HG03442 (cell line): ENCODE data around the gene GPX6.
"Not testable (repeated sequence)": the region's sequence is repeated elsewhere in the genome, so short reads cannot be mapped to it uniquely, and the experiment has no call there.

Source experiments
- ATAC-seq: cut with Tn5 transposase; IDR thresholded peaks from one replicate; pipeline ENCODE4 v1.9.1; 2021; ENCODE audit warnings: mild to moderate bottlenecking, moderate library complexity; ENCODE audit not compliant: unreplicated experiment

Gene GPX6

DNA sequence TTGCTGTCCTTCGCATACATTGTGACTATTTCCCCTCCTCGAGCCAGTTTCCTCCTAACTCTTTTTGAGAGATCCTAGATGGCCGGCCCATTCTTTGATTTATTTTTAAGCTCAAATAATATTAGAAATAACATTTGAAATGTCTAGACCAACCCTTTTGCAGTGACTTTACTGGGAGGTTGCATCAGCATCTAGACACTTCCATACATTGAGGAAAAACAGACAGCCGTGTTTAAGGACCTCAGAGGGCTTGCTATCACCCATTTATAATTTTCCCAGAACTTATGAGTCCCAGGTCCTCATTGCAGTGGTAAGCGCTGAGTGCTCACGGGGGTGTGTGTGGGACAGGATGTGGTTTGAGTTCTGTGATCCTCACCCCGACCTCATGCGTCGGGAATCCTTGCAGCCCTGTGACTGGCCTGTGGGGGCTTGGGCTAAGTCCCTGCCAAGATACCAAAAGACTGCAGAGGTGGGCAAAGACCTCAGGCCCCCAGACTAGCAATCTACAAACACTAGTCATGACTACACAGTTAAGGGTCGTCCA is 10.0 kb upstream of the GPX6 start, which contains the start of gene GPX5:
Gene GPX5, plus strand, starts transcription at position 386 of the 544 bp plus-strand sequence. Its CDS starts 133 bp downstream, at position 519.
- no peak for ATAC-seq

DNA sequence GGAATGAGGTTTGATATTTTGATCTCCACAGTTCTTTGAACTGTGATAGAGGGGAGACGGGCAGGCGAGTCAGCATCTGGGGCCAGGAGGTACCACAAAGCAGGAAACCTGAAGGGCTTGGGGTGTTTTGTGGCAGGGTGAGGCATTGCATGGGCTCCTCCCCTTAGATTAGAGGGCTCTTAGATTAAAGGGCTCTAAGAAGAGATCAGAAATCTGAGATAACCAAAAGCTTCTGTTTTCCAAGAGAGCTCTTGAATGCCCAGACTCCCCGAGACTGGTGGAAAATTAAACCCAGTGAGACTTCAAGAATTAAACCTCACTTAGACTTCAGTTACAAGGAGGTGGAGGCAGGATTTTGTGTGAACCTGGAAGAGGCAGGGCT is 7.6 kb upstream of the GPX6 start:
- ATAC-seq, result no peak

DNA sequence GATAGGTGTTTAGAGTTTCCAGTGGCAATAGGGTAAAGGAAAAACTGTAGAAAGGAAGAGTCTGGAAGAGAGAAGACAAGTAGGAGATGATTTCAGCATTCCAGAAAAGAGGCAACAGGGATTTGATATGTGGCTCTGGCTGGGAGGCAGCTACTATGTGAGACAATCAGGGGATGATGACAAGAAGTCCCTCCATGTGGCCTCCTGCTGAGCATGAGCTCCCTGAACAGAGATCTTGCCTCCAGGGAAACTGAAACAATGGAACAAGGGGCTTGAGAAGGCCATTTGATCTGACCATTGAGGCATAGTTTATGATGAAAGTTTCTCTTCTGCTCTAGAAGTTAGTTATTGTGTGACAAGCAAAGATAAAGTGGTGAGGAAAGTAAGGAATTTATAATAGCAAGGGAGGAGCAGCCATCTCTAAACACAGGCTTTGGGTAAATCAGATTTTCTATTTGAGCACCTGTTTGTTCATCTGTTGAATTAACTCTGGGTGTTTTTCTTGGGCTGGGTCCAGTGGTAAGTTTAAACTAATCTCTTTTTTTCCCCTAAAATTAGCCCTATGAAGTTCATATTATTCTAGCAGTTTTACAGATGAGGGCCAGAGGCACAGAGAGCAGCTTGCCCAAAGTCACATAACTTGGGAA is 7.1 kb upstream of the GPX6 start:
- ATAC-seq, result no peak

DNA sequence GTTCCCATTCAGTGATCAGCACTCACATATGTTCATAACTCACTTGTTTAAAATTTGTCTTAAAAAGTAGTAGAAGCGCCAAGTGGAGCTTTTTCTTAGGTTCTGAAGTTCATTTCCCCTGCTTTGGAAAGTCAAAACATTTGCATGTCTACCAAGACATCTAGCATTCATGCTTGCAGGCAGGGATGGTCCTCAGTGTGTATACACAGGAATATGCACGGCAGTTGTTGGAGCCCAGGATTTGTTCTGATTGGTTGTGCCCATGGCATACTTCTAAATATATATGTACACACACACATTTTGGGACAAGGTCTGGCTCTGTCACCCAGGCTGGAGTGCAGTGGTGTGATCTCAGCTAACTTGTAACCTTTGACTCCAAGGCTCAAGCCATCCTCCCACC is 2.4 kb upstream of the GPX6 start:
- no peak for ATAC-seq

GRCh38 chr6:28512387-28512786 is 3.2 kb downstream of the GPX6 start:
- ATAC-seq, result not testable (repeated sequence)

GRCh38 chr6:28511628-28512300 is 3.8 kb downstream of the GPX6 start:
- ATAC-seq, result no peak

DNA sequence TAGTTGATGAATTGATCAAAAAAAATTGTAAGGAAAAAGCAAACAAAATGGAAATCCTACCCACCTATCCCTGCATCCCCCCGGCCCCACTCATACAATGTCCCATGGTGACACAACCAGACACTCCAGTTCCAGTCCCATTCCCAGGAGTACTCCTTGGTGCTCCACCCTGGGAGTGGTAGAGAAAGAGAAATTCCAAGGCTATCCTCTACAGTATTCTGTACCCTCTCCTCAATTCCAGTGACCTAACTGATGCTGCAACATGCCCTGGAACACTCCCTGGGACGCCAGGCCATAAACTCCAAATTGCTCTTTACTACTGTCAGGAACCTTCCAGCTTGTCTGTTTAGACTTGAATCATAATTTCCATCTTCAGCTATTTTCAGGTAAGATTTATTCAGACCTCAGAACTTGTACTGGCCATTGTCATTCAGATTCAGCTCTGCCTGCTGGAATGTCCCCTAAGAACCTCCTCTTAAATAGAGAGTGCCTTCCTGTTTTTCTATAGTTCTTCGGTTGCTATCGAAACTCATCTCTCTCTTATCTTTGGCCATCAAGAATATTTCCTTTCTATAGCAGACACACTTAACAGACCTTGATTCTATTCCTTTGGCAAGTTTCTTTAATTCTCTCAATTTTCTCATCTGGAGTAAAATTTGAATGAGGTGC is 8.7 kb downstream of the GPX6 start:
- ATAC-seq, result no peak

- ATAC-seq, result no peak
These were observed 9.9 kb downstream of the GPX6 start for GRCh38 chr6:28505733-28506132.

DNA sequence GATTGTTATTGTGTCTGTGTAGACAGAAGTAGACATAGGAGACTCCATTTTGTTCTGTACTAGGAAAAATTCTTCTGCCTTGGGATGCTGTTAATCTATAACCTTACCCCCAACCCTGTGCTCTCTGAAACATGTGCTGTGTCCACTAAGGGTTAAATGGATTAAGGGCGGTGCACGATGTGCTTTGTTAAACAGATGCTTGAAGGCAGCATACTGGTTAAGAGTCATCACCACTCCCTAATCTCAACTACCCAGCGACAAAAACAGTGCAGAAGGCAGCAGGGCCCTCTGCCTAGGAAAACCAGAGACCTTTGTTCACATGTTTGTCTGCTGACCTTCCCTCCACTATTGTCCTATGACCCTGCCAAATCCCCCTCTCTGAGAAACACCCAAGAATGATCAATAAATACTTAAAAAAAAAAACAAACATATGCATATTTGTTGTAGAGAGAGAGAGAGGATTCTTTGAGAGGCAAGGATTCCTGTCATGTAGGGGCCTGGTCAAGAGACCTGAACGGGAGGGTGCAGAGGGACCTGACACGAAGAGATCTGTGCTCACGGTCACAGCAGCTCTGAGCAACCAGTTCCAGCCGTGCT is 12.8 kb downstream of the GPX6 start:
- ATAC-seq, result not testable (repeated sequence)

GRCh38 chr6:28502136-28502535 is 13.5 kb downstream of the GPX6 start:
- not testable (repeated sequence) for ATAC-seq

DNA sequence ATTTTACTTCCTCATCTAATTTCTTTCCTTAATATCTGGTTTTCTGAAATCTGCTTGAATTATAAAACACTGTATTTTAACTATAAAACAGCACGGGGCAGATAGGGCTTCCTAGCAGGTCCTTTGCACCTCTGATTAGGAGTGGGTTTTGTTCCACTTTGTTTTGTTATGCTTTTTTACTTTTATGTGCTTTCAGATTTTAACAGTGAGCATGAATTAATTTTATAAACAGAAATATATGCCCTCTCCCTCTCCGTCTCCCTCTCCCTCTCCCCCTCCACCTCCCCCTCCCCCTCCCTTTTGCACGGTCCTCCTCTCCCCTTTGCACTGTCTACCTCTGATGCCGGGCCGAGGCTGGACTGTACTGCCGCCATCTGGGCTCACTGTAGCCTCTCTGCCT is 14.3 kb downstream of the GPX6 start:
- ATAC-seq, result no peak

- ATAC-seq, result no peak
These were observed 17.7 kb downstream of the GPX6 start for GRCh38 chr6:28497893-28498292.

- no peak for ATAC-seq
These were observed 18.3 kb downstream of the GPX6 start for GRCh38 chr6:28497306-28497705.

GRCh38 chr6:28496099-28496779 is 19.4 kb downstream of the GPX6 start:
- no peak for ATAC-seq

DNA sequence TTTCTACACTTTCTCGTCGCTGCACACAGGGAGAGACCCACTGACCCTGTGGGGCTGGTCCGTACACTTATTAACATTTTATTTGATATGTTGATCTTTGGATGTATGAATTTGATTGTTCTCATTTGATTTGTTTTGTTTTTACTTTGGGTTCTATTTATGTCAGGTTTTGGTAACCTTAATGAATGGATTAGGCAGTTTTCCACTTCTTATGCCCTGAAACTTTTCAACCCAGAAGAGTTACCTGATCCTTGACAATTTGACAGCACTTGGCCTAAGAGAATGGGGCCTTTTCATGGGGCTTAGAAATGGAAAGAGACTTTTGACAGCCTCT is 23.6 kb downstream of the GPX6 start:
- ATAC-seq, result no peak

DNA sequence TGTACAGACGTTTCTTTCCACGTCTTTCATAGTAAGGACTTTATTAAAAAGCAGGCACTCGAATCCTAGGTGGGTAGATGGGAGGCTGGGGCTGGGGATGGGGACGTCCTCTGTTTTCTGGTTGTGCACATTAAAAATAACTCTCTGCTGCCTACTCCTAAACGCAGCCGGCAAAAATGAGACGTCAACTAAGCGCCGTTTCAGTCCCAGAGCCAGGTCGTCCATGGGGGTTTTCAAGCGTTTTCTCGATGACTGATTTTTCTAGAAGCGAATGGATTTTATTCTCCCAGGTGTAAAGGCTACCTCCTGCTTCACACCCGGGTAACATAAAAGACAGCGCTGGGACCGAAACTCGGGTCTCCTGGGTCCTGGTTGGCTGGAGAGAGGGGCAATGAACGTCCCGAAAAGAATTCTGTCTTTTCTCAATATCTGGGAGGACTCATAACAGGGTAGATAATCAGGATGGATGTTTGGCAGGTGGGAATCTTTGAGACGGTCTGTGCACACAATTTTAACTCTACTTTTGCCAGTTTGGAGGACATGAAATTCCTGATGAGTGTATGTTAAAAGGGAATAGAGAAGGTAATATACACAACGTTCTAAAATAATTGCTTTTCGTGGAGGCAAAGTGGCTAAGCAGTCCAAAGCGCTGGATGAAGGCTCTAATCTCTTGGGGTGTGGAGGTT is 25.2 kb downstream of the GPX6 start:
- ATAC-seq, result no peak

- no peak for ATAC-seq
These were observed 26.0 kb downstream of the GPX6 start for GRCh38 chr6:28489366-28490204.

DNA sequence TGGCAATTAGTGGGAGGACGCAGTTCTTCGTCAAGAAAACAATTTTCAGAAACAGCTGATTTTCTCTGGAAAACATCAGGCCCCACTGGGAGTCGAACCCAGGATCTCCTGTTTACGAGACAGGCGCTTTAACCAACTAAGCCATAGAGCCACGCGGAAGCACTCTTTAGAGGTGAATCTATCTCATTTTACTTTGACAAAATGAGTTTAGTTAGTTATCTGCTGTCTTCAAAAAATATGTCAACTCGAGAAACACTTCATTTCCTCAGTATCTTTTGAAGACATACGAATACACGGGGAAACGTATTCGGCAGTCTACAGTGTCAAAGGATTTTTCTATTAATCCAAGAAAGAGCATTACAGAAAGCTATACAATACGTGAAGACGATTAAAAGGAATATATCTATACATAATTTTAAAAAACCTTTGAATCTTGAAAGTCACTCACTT is 26.7 kb downstream of the GPX6 start:
- ATAC-seq, result no peak

DNA sequence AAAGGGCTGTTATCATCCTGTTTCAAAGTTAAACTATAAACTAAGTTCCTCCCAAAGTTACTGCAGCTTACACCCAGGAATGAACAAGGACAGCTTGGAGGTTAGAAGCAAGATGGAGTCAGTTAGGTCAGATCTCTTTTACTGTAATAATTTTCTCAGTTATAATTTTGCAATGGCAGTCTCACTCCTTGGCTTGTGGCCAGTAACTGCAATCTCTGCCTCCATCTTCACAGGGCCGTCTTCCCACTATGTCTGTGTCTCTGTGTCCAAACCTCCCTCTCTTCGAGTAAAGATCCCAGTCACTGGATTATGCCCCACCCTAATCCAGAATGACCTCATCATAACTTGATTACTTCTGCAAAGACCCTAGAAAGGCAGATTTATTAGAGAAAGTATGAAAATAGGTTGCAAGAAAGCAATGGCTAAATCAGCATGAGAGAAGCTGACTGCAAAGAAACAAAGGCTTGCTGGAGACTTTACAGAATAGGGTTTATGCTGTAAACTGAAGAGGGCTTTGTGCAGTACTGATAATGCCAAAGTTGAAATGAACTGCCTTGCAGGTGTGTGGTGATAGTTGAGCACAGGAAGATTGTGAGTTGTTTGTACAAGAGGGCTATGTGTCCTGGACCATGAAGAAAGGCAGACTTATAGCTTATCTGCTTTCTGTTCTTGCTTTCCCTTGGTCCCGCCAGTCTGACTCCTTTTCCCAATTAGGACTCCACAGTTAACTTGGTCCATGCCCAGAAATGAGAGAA is 28.4 kb downstream of the GPX6 start:
- ATAC-seq, result no peak
